Neural cell (in vitro differentiated cells): ENCODE results near the gene ILF2.

Experiments used
- EZH2 ChIP-seq: fragments of 200-600, 300-800 bp; shearing (Covaris generic), sonication (generic); IDR thresholded peaks from 2 replicates; pipeline ENCODE4 v1.6.1; 2014; ENCODE audit warnings: antibody characterized with exemption, low read length, borderline replicate concordance, mild to moderate bottlenecking; ENCODE audit not compliant: insufficient read depth, poor library complexity, severe bottlenecking
- MXI1 ChIP-seq: fragments of 450-650 bp; conservative IDR thresholded peaks from 2 replicates; pipeline ENCODE4 v1.6.1; 2014; ENCODE audit warnings: antibody characterized with exemption, mild to moderate bottlenecking; ENCODE audit not compliant: poor library complexity, severe bottlenecking
- POLR2AphosphoS5 ChIP-seq: IDR thresholded peaks from 2 replicates; pipeline ENCODE4 v1.6.1; 2012
- RAD21 ChIP-seq: fragments of 450-650 bp; conservative IDR thresholded peaks from 2 replicates; pipeline ENCODE4 v1.6.1; 2014; ENCODE audit warnings: antibody characterized with exemption, mild to moderate bottlenecking, moderate library complexity
- SMC3 ChIP-seq: fragments of 450-650 bp; conservative IDR thresholded peaks from 2 replicates; pipeline ENCODE4 v1.6.1; 2014; ENCODE audit warnings: antibody characterized with exemption, mild to moderate bottlenecking, moderate library complexity; ENCODE audit not compliant: poor library complexity
- TF ChIP-seq, protein P1 (sequence below): fragments of 450-650 bp; IDR thresholded peaks from 2 replicates; pipeline ENCODE4 v1.5.1; 2014; ENCODE audit warnings: antibody characterized with exemption, mild to moderate bottlenecking, moderate library complexity; ENCODE audit not compliant: poor library complexity, severe bottlenecking

DNA sequence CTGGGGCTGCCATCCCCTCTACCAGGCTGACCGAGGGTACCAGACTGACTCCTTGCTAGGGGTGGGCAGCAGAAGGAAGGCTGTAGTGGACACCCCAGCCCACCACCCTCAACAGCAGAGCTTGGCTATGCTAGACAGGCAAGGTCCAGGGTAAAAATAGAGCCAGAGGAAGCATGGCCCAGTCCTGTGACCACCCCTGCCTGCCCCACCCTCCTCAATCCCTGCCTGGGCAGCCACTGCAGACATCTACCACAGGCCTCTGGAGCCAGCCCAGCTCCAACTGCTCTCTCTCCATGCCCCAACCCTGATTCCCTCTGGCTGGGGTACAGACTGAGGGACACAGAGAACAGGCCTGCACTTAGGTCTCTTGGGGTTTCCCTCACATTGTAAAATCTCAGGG lies 40.8 kb downstream of the ILF2 start:
- TF ChIP-seq POLR2AphosphoS5: no peak
- TF ChIP-seq, protein P1, sequence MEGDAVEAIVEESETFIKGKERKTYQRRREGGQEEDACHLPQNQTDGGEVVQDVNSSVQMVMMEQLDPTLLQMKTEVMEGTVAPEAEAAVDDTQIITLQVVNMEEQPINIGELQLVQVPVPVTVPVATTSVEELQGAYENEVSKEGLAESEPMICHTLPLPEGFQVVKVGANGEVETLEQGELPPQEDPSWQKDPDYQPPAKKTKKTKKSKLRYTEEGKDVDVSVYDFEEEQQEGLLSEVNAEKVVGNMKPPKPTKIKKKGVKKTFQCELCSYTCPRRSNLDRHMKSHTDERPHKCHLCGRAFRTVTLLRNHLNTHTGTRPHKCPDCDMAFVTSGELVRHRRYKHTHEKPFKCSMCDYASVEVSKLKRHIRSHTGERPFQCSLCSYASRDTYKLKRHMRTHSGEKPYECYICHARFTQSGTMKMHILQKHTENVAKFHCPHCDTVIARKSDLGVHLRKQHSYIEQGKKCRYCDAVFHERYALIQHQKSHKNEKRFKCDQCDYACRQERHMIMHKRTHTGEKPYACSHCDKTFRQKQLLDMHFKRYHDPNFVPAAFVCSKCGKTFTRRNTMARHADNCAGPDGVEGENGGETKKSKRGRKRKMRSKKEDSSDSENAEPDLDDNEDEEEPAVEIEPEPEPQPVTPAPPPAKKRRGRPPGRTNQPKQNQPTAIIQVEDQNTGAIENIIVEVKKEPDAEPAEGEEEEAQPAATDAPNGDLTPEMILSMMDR: no peak
- no peak for TF ChIP-seq MXI1
- TF ChIP-seq RAD21: no peak
- TF ChIP-seq EZH2: no peak
- no peak for TF ChIP-seq SMC3
